SK-N-SH (cell line): ENCODE data around the gene TMEM107. TPM values are rescaled to one million over a fixed set of nuclear protein-coding genes. Genes with fewer than 3 reads are reported as not detected.

ENCODE experiments used
- CTCF ChIA-PET: fragments of 300-600, 350-600 bp; formaldehyde crosslinking; extraction: SDS; loops from one replicate; lab custom pipeline; 2021; lab: Yijun Ruan, JAX
- POLR2A ChIA-PET: fragments of 350-600 bp; sonication (Branson Sonifier 250); formaldehyde crosslinking; extraction: SDS; loops from one replicate; lab custom pipeline; 2020; ENCODE audit warnings: antibody characterized with exemption, inconsistent platforms; lab: Yijun Ruan, JAX
- DNase-seq: peaks from one replicate; pipeline ENCODE4 v3.0.0; 2012
- H2AFZ ChIP-seq: fragments of 200-600 bp; sonication (generic); 2 replicates; pipeline ENCODE4 v1.8.1; 2016; ENCODE audit warnings: antibody characterized with exemption, mild to moderate bottlenecking, low read depth
- H3F3A ChIP-seq: fragments of 200-600 bp; sonication (generic); replicated peaks from 2 replicates; pipeline ENCODE3; 2016; ENCODE audit warnings: antibody characterized with exemption, mild to moderate bottlenecking; ENCODE audit not compliant: insufficient read depth
- H3K27ac ChIP-seq, 2 experiments: fragments of 200-500 bp in 1 of 2; fragments of 200-600 bp in 1 of 2; sonication (Bioruptor generic) in 1 of 2; sonication (generic), shearing (Covaris generic) in 1 of 2; 2 replicates each; pipeline versions ENCODE4 v1.5.1 to v1.6.1; 2014 to 2016; ENCODE audit warnings: low read depth in 2 of 2, inconsistent platforms in 1 of 2, low read length in 1 of 2, mild to moderate bottlenecking in 1 of 2, mixed read lengths in 1 of 2
- H3K27me3 ChIP-seq: fragments of 200-600 bp; sonication (generic), shearing (Covaris generic); 2 replicates; pipeline ENCODE4 v1.6.1; 2016; ENCODE audit warnings: mixed run types; ENCODE audit not compliant: insufficient read depth
- H3K36me3 ChIP-seq, 2 experiments: fragments of 200-500 bp in 1 of 2; fragments of 200-600 bp in 1 of 2; sonication (Bioruptor generic) in 1 of 2; sonication (generic) in 1 of 2; replicated peaks in 1 of 2; 2 replicates each; pipeline versions ENCODE3 to v1.5.1; 2014 to 2016; ENCODE audit warnings: low read length in 1 of 2, mild to moderate bottlenecking in 1 of 2; ENCODE audit not compliant: insufficient read depth in 2 of 2, control insufficient read depth in 1 of 2
- H3K4me1 ChIP-seq, 2 experiments: fragments of 200-500 bp in 1 of 2; fragments of 200-600 bp in 1 of 2; sonication (Bioruptor generic) in 1 of 2; sonication (generic), shearing (Covaris generic) in 1 of 2; 2 replicates each; pipeline versions ENCODE4 v1.5.1 to v1.6.1; 2014 to 2016; ENCODE audit warnings: low read depth in 1 of 2, low read length in 1 of 2, mixed run types in 1 of 2; ENCODE audit not compliant: insufficient read depth in 2 of 2, control insufficient read depth in 1 of 2
- H3K4me2 ChIP-seq: fragments of 200-600 bp; sonication (generic), shearing (Covaris generic); 2 replicates; pipeline ENCODE4 v1.6.1; 2017; ENCODE audit warnings: mixed run types
- H3K4me3 ChIP-seq, 2 experiments: fragments of 200-500 bp in 1 of 2; fragments of 200-600 bp in 1 of 2; sonication (Bioruptor generic) in 1 of 2; sonication (generic), shearing (Covaris generic) in 1 of 2; 2 replicates each; pipeline versions ENCODE4 v1.5.1 to v1.8.1; 2014 to 2016; ENCODE audit warnings: low read depth in 2 of 2, inconsistent platforms in 1 of 2, low read length in 1 of 2, mild to moderate bottlenecking in 1 of 2, mixed read lengths in 1 of 2, moderate library complexity in 1 of 2
- H3K79me2 ChIP-seq: fragments of 200-600 bp; sonication (generic); 2 replicates; pipeline ENCODE4 v1.8.1; 2017; ENCODE audit warnings: mild to moderate bottlenecking; ENCODE audit not compliant: insufficient read depth
- H3K9ac ChIP-seq: fragments of 200-600 bp; sonication (generic); 2 replicates; pipeline ENCODE4 v1.6.1; 2017; ENCODE audit warnings: mixed run types
- H3K9me2 ChIP-seq: fragments of 200-600 bp; sonication (generic); 2 replicates; pipeline ENCODE4 v1.6.1; 2017; ENCODE audit warnings: mixed run types
- H3K9me3 ChIP-seq: fragments of 200-600 bp; sonication (generic); 2 replicates; pipeline ENCODE4 v1.6.1; 2017; ENCODE audit warnings: mixed run types, mild to moderate bottlenecking, moderate library complexity
- H4K20me1 ChIP-seq: fragments of 200-600 bp; sonication (generic); 2 replicates; pipeline ENCODE4 v1.6.1; 2017; ENCODE audit warnings: mild to moderate bottlenecking, mixed run types; ENCODE audit not compliant: insufficient read depth
- CHD2 ChIP-seq: fragments of 150-350 bp; IDR thresholded peaks from 2 replicates; pipeline ENCODE4 v1.6.1; 2018; ENCODE audit warnings: low read length; ENCODE audit not compliant: partially characterized antibody
- CTCF ChIP-seq: fragments of 200-600 bp; sonication (generic); IDR thresholded peaks from 2 replicates; pipeline ENCODE4 v1.6.1; 2017; ENCODE audit warnings: antibody characterized with exemption, mild to moderate bottlenecking, moderate library complexity
- FOSL2 ChIP-seq: IDR thresholded peaks from 2 replicates; pipeline ENCODE4 v1.4.0; 2012; ENCODE audit warnings: low read depth, mild to moderate bottlenecking, moderate library complexity, borderline replicate concordance
- FOXJ3 ChIP-seq: sonication (generic); formaldehyde crosslinking; IDR thresholded peaks from 2 replicates; pipeline ENCODE4 v1.5.1; 2020; ENCODE audit warnings: mild to moderate bottlenecking, missing genetic modification reagents
- FOXM1 ChIP-seq: IDR thresholded peaks from 2 replicates; pipeline ENCODE4 v1.4.0; 2012; ENCODE audit warnings: low read depth, mild to moderate bottlenecking
- GATA2 ChIP-seq: sonication (generic); formaldehyde crosslinking; IDR thresholded peaks from 2 replicates; pipeline ENCODE4 v1.5.0; 2020; ENCODE audit warnings: mild to moderate bottlenecking, missing genetic modification reagents
- JUND ChIP-seq: IDR thresholded peaks from 2 replicates; pipeline ENCODE4 v1.4.0; 2012
- MAX ChIP-seq: IDR thresholded peaks from 2 replicates; pipeline ENCODE4 v1.4.0; 2012; ENCODE audit warnings: low read depth
- NFIC ChIP-seq: IDR thresholded peaks from 2 replicates; pipeline ENCODE4 v1.4.0; 2012; ENCODE audit warnings: borderline replicate concordance
- NRF1 ChIP-seq: IDR thresholded peaks from 2 replicates; pipeline ENCODE4 v1.6.1; 2012; ENCODE audit warnings: low read depth, mild to moderate bottlenecking, low read length
- PBX3 ChIP-seq: IDR thresholded peaks from 2 replicates; pipeline ENCODE4; 2012
- POLR2AphosphoS5 ChIP-seq: IDR thresholded peaks from 2 replicates; pipeline ENCODE4 v1.6.1; 2012; ENCODE audit warnings: low read depth, low read length
- RAD21 ChIP-seq: IDR thresholded peaks from 2 replicates; pipeline ENCODE4 v1.6.1; 2012; ENCODE audit warnings: mild to moderate bottlenecking, low read length
- RCOR1 ChIP-seq: fragments of 150-350 bp; IDR thresholded peaks from 2 replicates; pipeline ENCODE4 v1.6.1; 2017; ENCODE audit warnings: antibody characterized with exemption, low read length
- RFX5 ChIP-seq: IDR thresholded peaks from 2 replicates; pipeline ENCODE4 v1.6.1; 2012; ENCODE audit warnings: mild to moderate bottlenecking, improper control_type of control experiment, low read length
- RXRA ChIP-seq: IDR thresholded peaks from 2 replicates; pipeline ENCODE4 v1.4.0; 2012; ENCODE audit warnings: low read depth, mild to moderate bottlenecking, borderline replicate concordance
- SIN3A ChIP-seq: IDR thresholded peaks from 2 replicates; pipeline ENCODE4 v1.6.1; 2012; ENCODE audit warnings: low read depth, mild to moderate bottlenecking, low read length, moderate library complexity, borderline replicate concordance
- TAF1 ChIP-seq: IDR thresholded peaks from 2 replicates; pipeline ENCODE4 v1.6.1; 2012; ENCODE audit warnings: low read depth, mild to moderate bottlenecking, low read length, moderate library complexity, borderline replicate concordance
- TEAD4 ChIP-seq: IDR thresholded peaks from 2 replicates; pipeline ENCODE4 v1.4.0; 2012; ENCODE audit warnings: mild to moderate bottlenecking, borderline replicate concordance; ENCODE audit not compliant: insufficient read depth
- USF1 ChIP-seq: IDR thresholded peaks from 2 replicates; pipeline ENCODE4 v1.4.0; 2012; ENCODE audit warnings: low read depth, borderline replicate concordance
- YY1 ChIP-seq: IDR thresholded peaks from 2 replicates; pipeline ENCODE4 v1.4.0; 2012; ENCODE audit warnings: low read depth, mild to moderate bottlenecking
- WGBS: methylation state at CpG from one replicate; pipeline ENCODE4 v1.1.6; 2017; ENCODE audit warnings: low lambda C conversion rate; 5-methylcytosine and 5-hydroxymethylcytosine counted together
- polyA plus RNA-seq, 3 experiments: library from polyadenylated mRNA; depleted of rRNA; stranded (reverse); fragments of >200 nt; gene quantifications; 2 replicates each; pipeline ENCODE4 v1.2.3, GENCODE V29; 2012

Gene TMEM107
- polyA plus RNA-seq, 1 of the 3 experiments (the other 2 are of a cell fraction): 18.6 TPM

- peak overlapping the region; percentile 85; the same call in 1 of the 2 replicates for H3K9ac ChIP-seq
- H3K4me1 ChIP-seq: peaks cover 9 to 33% of the 10 kb centered on the region in 2 experiments; a peak in 3 of 4 replicates
- TF ChIP-seq RCOR1: no peak
- no peak for TF ChIP-seq RFX5
- no peak for TF ChIP-seq CHD2
- no peak for TF ChIP-seq FOXM1
- TF ChIP-seq FOSL2: no peak
- no peak for TF ChIP-seq YY1
- no peak for TF ChIP-seq JUND
- no peak for TF ChIP-seq RAD21
- no peak for TF ChIP-seq RXRA
- no peak for TF ChIP-seq TEAD4
- TF ChIP-seq, all 33 proteins: peak for 0
- Histone ChIP-seq H3K9me3 (no peaks in the 10 kb centered on the region), H4K20me1 (peaks cover 13% of the 10 kb centered on the region), H3K9me2 (no peaks in the 10 kb centered on the region), H3K4me3 (peak overlapping the region; percentile 79 to 86), H3F3A (peaks cover 43% of the 10 kb centered on the region), H3K27me3 (no peaks in the 10 kb centered on the region), H3K27ac (peak overlapping the region; percentile 79 to 82), H3K4me2 (peak overlapping the region; percentile 93), H3K79me2 (peaks cover 18% of the 10 kb centered on the region; the same call in 1 of the 2 replicates), H2AFZ (no peak overlapping the region), H3K36me3 (no peaks in the 10 kb centered on the region)
- no peak for DNase-seq
- ChIA-PET POLR2A (interaction anchor here (1.0 to 4.4 kb wide), 7 partner anchors 15 to 36 kb away, joined by 3 to 33 read pairs (median 4); partner anchors contain the start of genes AURKB and PER1), CTCF (interaction anchor here (0.9 to 5.5 kb wide), 11 partner anchors 12 to 130 kb away, joined by 3 to 55 read pairs (median 4); partner anchors contain the start of genes ALOXE3 and TMEM107)
- WGBS: 44% methylated on average over 9 of the region's 12 CpGs
These were observed 12.2 kb upstream of the TMEM107 start for GRCh38 chr17:8188263-8188839.

GRCh38 chr17:8187517-8188262, 11.5 kb upstream of the TMEM107 start:
- ChIA-PET POLR2A (interaction anchor here (0.6 to 4.4 kb wide), 5 partner anchors 14 to 34 kb away, joined by 3 to 33 read pairs (median 4); partner anchors contain the start of gene AURKB), CTCF (interaction anchor here (0.7 to 5.5 kb wide), 14 partner anchors 11 to 559 kb away, joined by 3 to 55 read pairs (median 5); partner anchors contain the start of genes ALOXE3, HES7 and TMEM107)
- no peaks in the 10 kb centered on the region for H3K9me3 ChIP-seq
- H3K9me2 ChIP-seq: no peaks in the 10 kb centered on the region
- H3K4me2 ChIP-seq: peak overlapping the region; percentile 93
- H3K79me2 ChIP-seq: peaks cover 18% of the 10 kb centered on the region; the same call in 1 of the 2 replicates
- H2AFZ ChIP-seq: peak overlapping the region; percentile 52; the same call in 1 of the 2 replicates
- peak overlapping the region; percentile 79 to 94 for H3K27ac ChIP-seq
- DNase-seq: peak; percentile 79
- peaks cover 9 to 33% of the 10 kb centered on the region in 2 experiments; a peak in 3 of 4 replicates for H3K4me1 ChIP-seq
- peak overlapping the region; percentile 85; the same call in 1 of the 2 replicates for H3K9ac ChIP-seq
- H3K4me3 ChIP-seq: peak overlapping the region; percentile 88 to 94
- peaks cover 13% of the 10 kb centered on the region for H4K20me1 ChIP-seq
- H3F3A ChIP-seq: peaks cover 43% of the 10 kb centered on the region
- WGBS: 2% methylated on average over 25 of the region's 25 CpGs
- H3K36me3 ChIP-seq: no peaks in the 10 kb centered on the region
- no peaks in the 10 kb centered on the region for H3K27me3 ChIP-seq
- TF ChIP-seq NRF1 (no peak), GATA2 (CRISPR knock-in tag) (no peak), USF1 (peak; percentile 76), TAF1 (peak; percentile 16; the same call in 1 of the 2 replicates), POLR2AphosphoS5 (peak; percentile 88), FOXJ3 (CRISPR knock-in tag) (no peak), FOSL2 (peak; percentile 79), RCOR1 (peak; percentile 77), RXRA (peak; percentile 57; the same call in 1 of the 2 replicates), CTCF (peak; percentile 21), PBX3 (no peak; the same call in 1 of the 2 replicates), TEAD4 (peak; percentile 89), NFIC (no peak), MAX (peak; percentile 97), FOXM1 (no peak), SIN3A (peak; percentile 83), JUND (no peak), YY1 (peak; percentile 62; the same call in 1 of the 2 replicates)
